DMS 273 (cell line): Measurements from ENCODE around the gene DMXL2.
A peak's percentile ranks its signal among the peaks of the same experiment; 100 is the strongest.
"Not testable (repeated sequence)": the region's sequence is repeated elsewhere in the genome, so short reads cannot be mapped to it uniquely, and the experiment has no call there.

Experiments used
- DNase-seq: peaks from one replicate; lab custom pipeline; 2025; ENCODE audit not compliant: unreplicated experiment; lab: John Stamatoyannopoulos, UW

DMXL2 gene

GRCh38 chr15:51424780-51425179 lies 197.8 kb downstream of the DMXL2 start:
- DNase-seq, result no peak

GRCh38 chr15:51423040-51423439 lies 199.5 kb downstream of the DMXL2 start:
- DNase-seq, result not testable (repeated sequence)

- no peak for DNase-seq
Measured at GRCh38 chr15:51416129-51416528, 206.4 kb downstream of the DMXL2 start.

- no peak for DNase-seq
Measured at GRCh38 chr15:51414256-51414860, 208.2 kb downstream of the DMXL2 start.

GRCh38 chr15:51405693-51406523 lies 216.7 kb downstream of the DMXL2 start:
- no peak for DNase-seq

- DNase-seq, result no peak
Measured at GRCh38 chr15:51403946-51404695, 218.4 kb downstream of the DMXL2 start.

- peak; percentile 63 for DNase-seq
Measured at GRCh38 chr15:51403072-51403878, 219.3 kb downstream of the DMXL2 start.

GRCh38 chr15:51401872-51402517 lies 220.6 kb downstream of the DMXL2 start:
- peak; percentile 44 for DNase-seq

- DNase-seq, result no peak
Measured at GRCh38 chr15:51401051-51401780, 221.4 kb downstream of the DMXL2 start.

GRCh38 chr15:51398626-51399025 lies 223.9 kb downstream of the DMXL2 start:
- DNase-seq, result no peak
